Astrocyte (in vitro differentiated cells and primary cell): Measurements from ENCODE around the gene TMEM120B. TPM values are rescaled to one million over a fixed set of nuclear protein-coding genes. Genes with fewer than 3 reads are reported as not detected.
"Not testable (repeated sequence)": the region's sequence is repeated elsewhere in the genome, so short reads cannot be mapped to it uniquely, and the experiment has no call there.

Experiments
- DNase-seq: peaks from one replicate; pipeline ENCODE4 v3.0.0-alpha.2; 2010; ENCODE audit warnings: low read depth
- FAIRE-seq: peaks from 2 replicates; lab custom pipeline; 2011; peaks lifted over from hg19 to GRCh38; lab: Jason Lieb, UNC
- H2AFZ ChIP-seq: 2 replicates; pipeline ENCODE4 v1.6.0; 2012; ENCODE audit warnings: low read depth, low read length, inconsistent platforms
- H3K27ac ChIP-seq: 2 replicates; pipeline ENCODE4 v1.5.1; 2011; ENCODE audit warnings: low read depth, low read length, inconsistent platforms
- H3K27me3 ChIP-seq: 2 replicates; pipeline ENCODE4 v1.6.0; 2011; ENCODE audit warnings: low read length, inconsistent platforms; ENCODE audit not compliant: insufficient read depth
- H3K36me3 ChIP-seq: 2 replicates; pipeline ENCODE4 v1.5.1; 2011; ENCODE audit warnings: low read length, inconsistent platforms; ENCODE audit not compliant: insufficient read depth
- H3K4me1 ChIP-seq: 2 replicates; pipeline ENCODE4 v1.5.1; 2011; ENCODE audit warnings: low read length, inconsistent platforms; ENCODE audit not compliant: insufficient read depth
- H3K4me2 ChIP-seq: 2 replicates; pipeline ENCODE4 v1.6.0; 2012; ENCODE audit warnings: low read length, inconsistent platforms
- H3K4me3 ChIP-seq: 2 replicates; pipeline ENCODE4 v1.5.1; 2011; ENCODE audit warnings: low read depth, mild to moderate bottlenecking, low read length, inconsistent platforms; ENCODE audit not compliant: insufficient read depth
- H3K79me2 ChIP-seq: 2 replicates; pipeline ENCODE4 v1.6.0; 2012; ENCODE audit warnings: mild to moderate bottlenecking, low read length, inconsistent platforms; ENCODE audit not compliant: insufficient read depth
- H3K9ac ChIP-seq: 2 replicates; pipeline ENCODE4 v1.6.0; 2012; ENCODE audit warnings: mild to moderate bottlenecking, low read length, inconsistent platforms
- H3K9me3 ChIP-seq: 2 replicates; pipeline ENCODE4 v1.5.1; 2012; ENCODE audit warnings: low read depth, mild to moderate bottlenecking, low read length, inconsistent platforms; ENCODE audit not compliant: insufficient read depth
- H4K20me1 ChIP-seq: 2 replicates; pipeline ENCODE4 v1.6.0; 2012; ENCODE audit warnings: low read length, inconsistent platforms; ENCODE audit not compliant: insufficient read depth
- H3K27ac Mint-ChIP-seq: one replicate; pipeline ENCODE4 v1.8.0; 2021; ENCODE audit warnings: mild to moderate bottlenecking, mixed read lengths; ENCODE audit not compliant: unreplicated experiment
- H3K27me3 Mint-ChIP-seq: one replicate; pipeline ENCODE4 v1.8.0; 2021; ENCODE audit warnings: low read depth, mixed read lengths; ENCODE audit not compliant: unreplicated experiment
- H3K36me3 Mint-ChIP-seq: one replicate; pipeline ENCODE4 v1.8.0; 2021; ENCODE audit warnings: low read depth, mixed read lengths; ENCODE audit not compliant: unreplicated experiment
- H3K4me1 Mint-ChIP-seq: one replicate; pipeline ENCODE4 v1.8.0; 2021; ENCODE audit warnings: low read depth, mixed read lengths; ENCODE audit not compliant: unreplicated experiment
- H3K4me3 Mint-ChIP-seq: one replicate; pipeline ENCODE4 v1.8.0; 2021; ENCODE audit warnings: mild to moderate bottlenecking, moderate library complexity, mixed read lengths; ENCODE audit not compliant: unreplicated experiment
- H3K9me3 Mint-ChIP-seq: one replicate; pipeline ENCODE4 v1.8.0; 2021; ENCODE audit warnings: mild to moderate bottlenecking, mixed read lengths; ENCODE audit not compliant: unreplicated experiment
- EZH2 ChIP-seq: IDR thresholded peaks from 2 replicates; pipeline ENCODE4 v1.6.1; 2012; ENCODE audit warnings: mild to moderate bottlenecking, low read length, inconsistent platforms; ENCODE audit not compliant: insufficient read depth
- total RNA-seq: library from RNA; stranded (reverse); gene quantifications from 2 replicates; pipeline ENCODE4 v1.2.1, GENCODE V29; 2021
- TF ChIP-seq, protein P1 (sequence below): IDR thresholded peaks from 2 replicates; pipeline ENCODE4 v1.5.1; 2011; ENCODE audit warnings: low read depth, mild to moderate bottlenecking, inconsistent platforms, low read length, moderate library complexity; ENCODE audit not compliant: insufficient read depth

Gene TMEM120B
- total RNA-seq, 1 donor from 2014 or later, result 36.0 TPM

- no peaks in the 10 kb centered on the region for H3K36me3 ChIP-seq
- Mint-ChIP-seq H3K4me3 (no peak overlapping the region), H3K27me3 (peaks cover 2% of the 10 kb centered on the region), H3K27ac (no peak overlapping the region), H3K36me3 (no peaks in the 10 kb centered on the region), H3K4me1 (peaks cover 14% of the 10 kb centered on the region), H3K9me3 (peaks cover 17% of the 10 kb centered on the region)
- no peak overlapping the region for H3K4me2 ChIP-seq
- TF ChIP-seq EZH2, result no peak
- TF ChIP-seq, protein P1, sequence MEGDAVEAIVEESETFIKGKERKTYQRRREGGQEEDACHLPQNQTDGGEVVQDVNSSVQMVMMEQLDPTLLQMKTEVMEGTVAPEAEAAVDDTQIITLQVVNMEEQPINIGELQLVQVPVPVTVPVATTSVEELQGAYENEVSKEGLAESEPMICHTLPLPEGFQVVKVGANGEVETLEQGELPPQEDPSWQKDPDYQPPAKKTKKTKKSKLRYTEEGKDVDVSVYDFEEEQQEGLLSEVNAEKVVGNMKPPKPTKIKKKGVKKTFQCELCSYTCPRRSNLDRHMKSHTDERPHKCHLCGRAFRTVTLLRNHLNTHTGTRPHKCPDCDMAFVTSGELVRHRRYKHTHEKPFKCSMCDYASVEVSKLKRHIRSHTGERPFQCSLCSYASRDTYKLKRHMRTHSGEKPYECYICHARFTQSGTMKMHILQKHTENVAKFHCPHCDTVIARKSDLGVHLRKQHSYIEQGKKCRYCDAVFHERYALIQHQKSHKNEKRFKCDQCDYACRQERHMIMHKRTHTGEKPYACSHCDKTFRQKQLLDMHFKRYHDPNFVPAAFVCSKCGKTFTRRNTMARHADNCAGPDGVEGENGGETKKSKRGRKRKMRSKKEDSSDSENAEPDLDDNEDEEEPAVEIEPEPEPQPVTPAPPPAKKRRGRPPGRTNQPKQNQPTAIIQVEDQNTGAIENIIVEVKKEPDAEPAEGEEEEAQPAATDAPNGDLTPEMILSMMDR, result no peak
- H3K4me1 ChIP-seq, result peaks cover 21% of the 10 kb centered on the region
- H3K9me3 ChIP-seq, result no peaks in the 10 kb centered on the region
- no peak overlapping the region for H2AFZ ChIP-seq
- H3K4me3 ChIP-seq, result no peak overlapping the region
- H3K27me3 ChIP-seq, result no peaks in the 10 kb centered on the region
- peaks cover 4% of the 10 kb centered on the region for H4K20me1 ChIP-seq
- H3K9ac ChIP-seq, result no peak overlapping the region
- DNase-seq (no peak), FAIRE-seq (no peak)
- H3K79me2 ChIP-seq, result peaks cover 9% of the 10 kb centered on the region
- H3K27ac ChIP-seq, result no peak overlapping the region
These were observed 4.1 kb upstream of the TMEM120B start for GRCh38 chr12:121708313-121709063.

- H3K36me3 Mint-ChIP-seq, DNase-seq, H3K4me3 ChIP-seq: not testable (repeated sequence)
These were observed 3.5 kb upstream of the TMEM120B start for GRCh38 chr12:121709064-121709424.

DNA sequence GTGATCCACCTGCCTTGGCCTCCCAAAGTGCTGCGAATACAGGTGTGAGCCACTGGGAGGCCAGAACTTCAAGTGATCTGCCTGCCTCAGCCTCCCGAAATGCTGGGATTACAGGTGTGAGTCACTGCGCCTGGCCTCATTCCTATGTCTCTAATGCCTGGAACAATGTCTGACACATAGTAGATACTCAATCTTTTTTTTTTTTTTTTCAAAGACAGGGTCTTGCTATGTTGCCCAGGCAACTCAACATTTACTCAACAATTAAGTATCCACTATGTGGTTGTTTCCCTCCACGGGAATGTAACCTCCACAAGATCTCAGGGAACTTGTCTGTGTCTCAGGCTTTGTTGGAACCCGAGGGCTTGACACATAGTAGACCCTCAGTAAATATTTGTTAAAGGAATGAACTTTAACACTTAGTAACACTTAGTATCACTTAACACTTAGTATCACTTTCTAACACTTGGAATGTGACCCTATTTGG is 3.0 kb upstream of the TMEM120B start:
- Mint-ChIP-seq H3K4me1 (peaks cover 18% of the 10 kb centered on the region), H3K27ac (peak overlapping the region; percentile 98), H3K36me3 (no peaks in the 10 kb centered on the region), H3K4me3 (no peak overlapping the region), H3K9me3 (peaks cover 15% of the 10 kb centered on the region), H3K27me3 (no peaks in the 10 kb centered on the region)
- no peak overlapping the region for H3K9ac ChIP-seq
- H4K20me1 ChIP-seq, result peaks cover 12% of the 10 kb centered on the region
- peak overlapping the region; percentile 65 for H3K27ac ChIP-seq
- H3K36me3 ChIP-seq, result no peaks in the 10 kb centered on the region
- TF ChIP-seq, protein P1, result no peak
- no peak for TF ChIP-seq EZH2
- no peaks in the 10 kb centered on the region for H3K27me3 ChIP-seq
- no peaks in the 10 kb centered on the region for H3K9me3 ChIP-seq
- peak overlapping the region; percentile 1 for H3K4me2 ChIP-seq
- H2AFZ ChIP-seq, result no peak overlapping the region
- H3K4me1 ChIP-seq, result peaks cover 29% of the 10 kb centered on the region
- H3K79me2 ChIP-seq, result peaks cover 16% of the 10 kb centered on the region
- FAIRE-seq (no peak), DNase-seq (peak; percentile 91)
- no peak overlapping the region for H3K4me3 ChIP-seq

More at GRCh38 chr12:121709064-121709424, 3.5 kb upstream of the TMEM120B start:
- Mint-ChIP-seq H3K4me1 (peaks cover 18% of the 10 kb centered on the region), H3K9me3 (peaks cover 17% of the 10 kb centered on the region), H3K27ac (peak overlapping the region; percentile 98)
- H3K79me2 ChIP-seq, result peaks cover 14% of the 10 kb centered on the region
- not testable (repeated sequence) for H4K20me1 ChIP-seq, H3K9ac ChIP-seq, H3K9me3 ChIP-seq, H3K4me3 Mint-ChIP-seq, H3K27me3 Mint-ChIP-seq, FAIRE-seq, H3K4me2 ChIP-seq, H3K27ac ChIP-seq, H3K36me3 ChIP-seq, H3K27me3 ChIP-seq, H2AFZ ChIP-seq
- peaks cover 26% of the 10 kb centered on the region for H3K4me1 ChIP-seq
